Loucy (cell line): Measurements from ENCODE around the gene ZFAND3.

Experiments used
- H2AFZ ChIP-seq: fragments of 200-600 bp; sonication (generic); 2 replicates; pipeline ENCODE4 v1.6.0; 2016; ENCODE audit warnings: antibody characterized with exemption, mild to moderate bottlenecking, low read length, moderate library complexity
- H3F3A ChIP-seq: fragments of 200-600 bp; 2 replicates; pipeline ENCODE4 v1.6.0; 2016; ENCODE audit warnings: antibody characterized with exemption, low read depth, mild to moderate bottlenecking
- H3K27me3 ChIP-seq: fragments of 200-600 bp; sonication (generic); 2 replicates; pipeline ENCODE4 v1.6.1; 2014; ENCODE audit warnings: low read length, mild to moderate bottlenecking; ENCODE audit not compliant: insufficient read depth, poor library complexity, severe bottlenecking
- H3K36me3 ChIP-seq: fragments of 200-600 bp; sonication (generic); 2 replicates; pipeline ENCODE4 v1.6.1; 2016; ENCODE audit warnings: low read length; ENCODE audit not compliant: insufficient read depth
- H3K4me1 ChIP-seq: fragments of 200-600 bp; sonication (generic); 2 replicates; pipeline ENCODE4 v1.5.1; 2014; ENCODE audit warnings: low read length, mild to moderate bottlenecking; ENCODE audit not compliant: insufficient read depth, poor library complexity, severe bottlenecking
- H3K4me2 ChIP-seq: fragments of 200-600 bp; sonication (generic); 2 replicates; pipeline ENCODE4 v1.6.0; 2014; ENCODE audit warnings: antibody characterized with exemption, low read length, low read depth, mild to moderate bottlenecking; ENCODE audit not compliant: poor library complexity, severe bottlenecking
- H3K4me3 ChIP-seq: fragments of 200-600 bp; sonication (generic); 2 replicates; pipeline ENCODE4 v1.5.1; 2014; ENCODE audit warnings: low read length, mild to moderate bottlenecking, mixed read lengths; ENCODE audit not compliant: poor library complexity, severe bottlenecking
- H3K79me2 ChIP-seq: fragments of 200-600 bp; sonication (generic); 2 replicates; pipeline ENCODE4 v1.6.1; 2014; ENCODE audit warnings: low read length; ENCODE audit not compliant: insufficient read depth
- H3K9ac ChIP-seq: fragments of 200-600 bp; sonication (generic); 2 replicates; pipeline ENCODE4 v1.6.0; 2014; ENCODE audit warnings: mild to moderate bottlenecking, low read depth, low read length, moderate library complexity; ENCODE audit not compliant: poor library complexity, severe bottlenecking
- H3K9me2 ChIP-seq: fragments of 200-600 bp; sonication (generic); replicated peaks from 2 replicates; pipeline ENCODE4 v1.6.1; 2016; ENCODE audit warnings: low read depth, low read length, mixed read lengths
- H3K9me3 ChIP-seq: fragments of 200-600 bp; sonication (generic); 2 replicates; pipeline ENCODE4 v1.6.1; 2014; ENCODE audit warnings: mild to moderate bottlenecking, antibody characterized with exemption, low read length, low read depth; ENCODE audit not compliant: insufficient read depth
- H4K20me1 ChIP-seq: fragments of 200-600 bp; sonication (generic); 2 replicates; pipeline ENCODE4 v1.6.0; 2014; ENCODE audit warnings: antibody characterized with exemption, low read length, mild to moderate bottlenecking; ENCODE audit not compliant: insufficient read depth, poor library complexity, severe bottlenecking
- CTCF ChIP-seq: fragments of 200-600 bp; sonication (generic); conservative IDR thresholded peaks from 2 replicates; pipeline ENCODE4 v1.5.1; 2014; ENCODE audit warnings: mild to moderate bottlenecking, antibody characterized with exemption, low read length
- EZH2phosphoT487 ChIP-seq: fragments of 200-600 bp; IDR thresholded peaks from 2 replicates; pipeline ENCODE4 v1.6.1; 2018; ENCODE audit warnings: antibody characterized with exemption, mild to moderate bottlenecking, moderate library complexity, borderline replicate concordance

The ZFAND3 gene

GRCh38 chr6:37845026-37845911 is 25.7 kb downstream of the ZFAND3 start:
- TF ChIP-seq EZH2phosphoT487 = no peak
- TF ChIP-seq CTCF = no peak
- Histone ChIP-seq H4K20me1 (peaks cover 78% of the 10 kb centered on the region), H3K27me3 (no peaks in the 10 kb centered on the region), H3K4me1 (peaks cover 13% of the 10 kb centered on the region), H3K79me2 (peaks cover 100% of the 10 kb centered on the region), H3K9me3 (no peaks in the 10 kb centered on the region), H2AFZ (no peak overlapping the region), H3K9ac (no peak overlapping the region), H3K4me3 (no peak overlapping the region), H3K9me2 (no peaks in the 10 kb centered on the region), H3F3A (0 out of 2 replicates have a peak, but pooled peaks cover 4% of the 10 kb centered on the region), H3K36me3 (peaks cover 3% of the 10 kb centered on the region; the same call in 1 of the 2 replicates), H3K4me2 (no peak overlapping the region)

- Histone ChIP-seq H3K9me3 (no peaks in the 10 kb centered on the region), H3F3A (0 out of 2 replicates have a peak, but pooled peaks cover 4% of the 10 kb centered on the region), H3K4me2 (no peak overlapping the region), H3K9me2 (no peaks in the 10 kb centered on the region), H2AFZ (no peak overlapping the region), H3K9ac (no peak overlapping the region), H3K4me3 (no peak overlapping the region), H3K79me2 (peaks cover 100% of the 10 kb centered on the region), H3K4me1 (peaks cover 17% of the 10 kb centered on the region), H3K27me3 (no peaks in the 10 kb centered on the region), H4K20me1 (peaks cover 78% of the 10 kb centered on the region), H3K36me3 (peaks cover 3% of the 10 kb centered on the region; the same call in 1 of the 2 replicates)
- no peak for TF ChIP-seq EZH2phosphoT487
- no peak for TF ChIP-seq CTCF
Measured at GRCh38 chr6:37845930-37846329, 26.4 kb downstream of the ZFAND3 start.

GRCh38 chr6:37847704-37848103 is 28.2 kb downstream of the ZFAND3 start:
- Histone ChIP-seq H3K79me2 (peaks cover 100% of the 10 kb centered on the region), H3K4me1 (peaks cover 19% of the 10 kb centered on the region), H3K27me3 (no peaks in the 10 kb centered on the region), H3K36me3 (no peaks in the 10 kb centered on the region), H2AFZ (no peak overlapping the region), H3F3A (0 out of 2 replicates have a peak, but pooled peaks cover 4% of the 10 kb centered on the region), H3K4me3 (no peak overlapping the region), H3K9me2 (no peaks in the 10 kb centered on the region), H3K9me3 (no peaks in the 10 kb centered on the region), H4K20me1 (peaks cover 78% of the 10 kb centered on the region), H3K9ac (no peak overlapping the region), H3K4me2 (no peak overlapping the region)
- TF ChIP-seq EZH2phosphoT487 = no peak
- no peak for TF ChIP-seq CTCF
